Measurements from ENCODE around the gene PKHD1.

- TF ChIP-seq SNAI2 (CRISPR knock-in tag; IDR thresholded peaks at IDR 0.05) (no peak), GLIS3 (CRISPR knock-in tag; IDR thresholded peaks at IDR 0.05) (no peak), ZC3H10 (CRISPR knock-in tag; IDR thresholded peaks at IDR 0.05) (no peak)
These were observed 43.0 kb upstream of the PKHD1 start for GRCh38 chr6:52130440-52130839.
